HepG2 (cell line): Measurements from ENCODE around the gene RPLP2. TPM values are rescaled to one million over a fixed set of nuclear protein-coding genes. Genes with fewer than 3 reads are reported as not detected.

Experiments
- AGO1 ChIP-seq: fragments of 200-400 bp; formaldehyde crosslinking; IDR thresholded peaks from 2 replicates; pipeline ENCODE4 v1.6.1; 2017; ENCODE audit warnings: mild to moderate bottlenecking, low read depth, low read length, moderate library complexity; ENCODE audit not compliant: poor library complexity, severe bottlenecking
- ARHGAP35 ChIP-seq: sonication (generic); formaldehyde crosslinking; IDR thresholded peaks from 2 replicates; pipeline ENCODE4 v1.9.0; 2022; ENCODE audit warnings: mild to moderate bottlenecking, inconsistent platforms, moderate library complexity, missing genetic modification reagents, borderline replicate concordance
- HDAC1 ChIP-seq: sonication (generic); formaldehyde crosslinking; IDR thresholded peaks from 2 replicates; pipeline ENCODE4 v1.5.1; 2020; ENCODE audit warnings: mild to moderate bottlenecking, missing genetic modification reagents
- HES4 ChIP-seq: sonication (generic); formaldehyde crosslinking; IDR thresholded peaks from 2 replicates; pipeline ENCODE4 v1.9.0; 2021; ENCODE audit warnings: mild to moderate bottlenecking, missing genetic modification reagents, borderline replicate concordance
- HNF4G ChIP-seq, 2 experiments: sonication (generic) in 1 of 2; formaldehyde crosslinking in 1 of 2; IDR thresholded peaks; 2 replicates each; pipeline versions ENCODE4 v1.4.0 to v1.6.1; 2011 to 2020; ENCODE audit warnings: borderline replicate concordance in 2 of 2, low read depth in 2 of 2, mild to moderate bottlenecking in 2 of 2, low read length in 1 of 2, missing genetic modification reagents in 1 of 2, moderate library complexity in 1 of 2
- IRX3 ChIP-seq: sonication (generic); formaldehyde crosslinking; IDR thresholded peaks from 2 replicates; pipeline ENCODE4 v1.8.1; 2023; ENCODE audit warnings: mild to moderate bottlenecking, low read depth, missing genetic modification reagents, borderline replicate concordance
- NR2F6 ChIP-seq, 2 experiments: IDR thresholded peaks; 2 replicates each; pipeline ENCODE4 v1.6.1; 2016; ENCODE audit warnings: antibody characterized with exemption in 1 of 2, mild to moderate bottlenecking in 1 of 2
- PITX1 ChIP-seq: sonication (generic); formaldehyde crosslinking; IDR thresholded peaks from 2 replicates; pipeline ENCODE4 v1.5.1; 2020; ENCODE audit warnings: mild to moderate bottlenecking, missing genetic modification reagents
- POLR2AphosphoS5 ChIP-seq: IDR thresholded peaks from 2 replicates; pipeline ENCODE4 v1.6.1; 2012; ENCODE audit warnings: low read depth, low read length
- RBFOX2 ChIP-seq: fragments of 200-400 bp; formaldehyde crosslinking; IDR thresholded peaks from 2 replicates; pipeline ENCODE4 v1.6.1; 2017; ENCODE audit warnings: low read depth, mild to moderate bottlenecking, low read length
- RCOR2 ChIP-seq: IDR thresholded peaks from 2 replicates; pipeline ENCODE4 v1.6.1; 2016; ENCODE audit warnings: missing biosample characterization, missing genetic modification reagents
- SOX13 ChIP-seq, 3 experiments: fragments of 450-650 bp in 1 of 3; sonication (generic) in 1 of 3; formaldehyde crosslinking in 1 of 3; IDR thresholded peaks in 2 of 3; conservative IDR thresholded peaks in 1 of 3; 2 replicates each; pipeline versions ENCODE4 v1.5.0 to v1.6.1; 2016 to 2020; ENCODE audit warnings: antibody characterized with exemption in 1 of 3, mild to moderate bottlenecking in 1 of 3, missing compliant biosample characterization in 1 of 3, missing genetic modification reagents in 1 of 3, moderate library complexity in 1 of 3
- TEAD3 ChIP-seq: optimal IDR thresholded peaks from 2 replicates; pipeline ENCODE3; 2016; ENCODE audit warnings: borderline replicate concordance
- WIZ ChIP-seq: sonication (generic); formaldehyde crosslinking; IDR thresholded peaks from 2 replicates; pipeline ENCODE4 v1.5.1; 2020; ENCODE audit warnings: mild to moderate bottlenecking, missing genetic modification reagents
- XRCC5 ChIP-seq: fragments of 200-400 bp; formaldehyde crosslinking; optimal IDR thresholded peaks from 2 replicates; pipeline ENCODE3; 2017; ENCODE audit warnings: mild to moderate bottlenecking, low read length
- ZNF382 ChIP-seq: sonication (generic); formaldehyde crosslinking; IDR thresholded peaks from 2 replicates; pipeline ENCODE4 v1.5.0; 2020; ENCODE audit warnings: missing genetic modification reagents, mild to moderate bottlenecking, borderline replicate concordance
- ZNF709 ChIP-seq: sonication (generic); formaldehyde crosslinking; IDR thresholded peaks from 2 replicates; pipeline ENCODE4 v1.5.0; 2020; ENCODE audit warnings: mild to moderate bottlenecking, missing genetic modification reagents
- ZNF746 ChIP-seq: sonication (generic); formaldehyde crosslinking; IDR thresholded peaks from 2 replicates; pipeline ENCODE4 v1.8.0; 2022; ENCODE audit warnings: mild to moderate bottlenecking, missing genetic modification reagents
- ZSCAN21 ChIP-seq: sonication (generic); formaldehyde crosslinking; IDR thresholded peaks from 2 replicates; pipeline ENCODE4 v1.8.0; 2022; ENCODE audit warnings: mild to moderate bottlenecking, missing genetic modification reagents, moderate library complexity, borderline replicate concordance
- polyA plus RNA-seq, 8 experiments: library from polyadenylated mRNA; depleted of rRNA in 3 of 8; stranded (reverse) in 7 of 8; unstranded in 1 of 8; fragments of >200 nt; fragmentation: Illumina TruSeq in 4 of 8; extraction: Trizol in 4 of 8; gene quantifications; 2 replicates each; pipeline versions ENCODE4 v1.2.1 to v1.2.3, GENCODE V29; 2011 to 2016; ENCODE audit warnings: low read depth in 4 of 8, missing spikeins in 1 of 8, mixed read lengths in 1 of 8; ENCODE audit not compliant: insufficient read depth in 1 of 8
- total RNA-seq, 5 experiments: library from RNA; depleted of rRNA; stranded (reverse); fragments of >200 nt; fragmentation: Illumina TruSeq; extraction: Trizol; gene quantifications; 2 replicates each; pipeline ENCODE4 v1.2.3, GENCODE V29; 2016; ENCODE audit warnings: low read depth in 1 of 5
- TF ChIP-seq, protein P1 (sequence below): IDR thresholded peaks from 2 replicates; pipeline ENCODE4 v1.6.1; 2016; ENCODE audit warnings: missing compliant biosample characterization, missing genetic modification reagents, borderline replicate concordance
- TF ChIP-seq, protein P2 (sequence below): sonication (generic); formaldehyde crosslinking; IDR thresholded peaks from 2 replicates; pipeline ENCODE4 v1.8.1; 2023; ENCODE audit warnings: mild to moderate bottlenecking, missing genetic modification reagents
- TF ChIP-seq, protein P3 (sequence below): IDR thresholded peaks from 2 replicates; pipeline ENCODE4 v1.6.1; 2012; ENCODE audit warnings: inconsistent platforms
- TF ChIP-seq, protein P4 (sequence below): sonication (generic); formaldehyde crosslinking; IDR thresholded peaks from 2 replicates; pipeline ENCODE4 v1.5.1; 2020; ENCODE audit warnings: mild to moderate bottlenecking, moderate library complexity, missing genetic modification reagents

The RPLP2 gene
- total and polyA plus RNA-seq, 2 of the 13 experiments (the other 11 are each of a cell fraction or from before 2014, with no cell fraction given): 978 to 2,106 TPM

DNA sequence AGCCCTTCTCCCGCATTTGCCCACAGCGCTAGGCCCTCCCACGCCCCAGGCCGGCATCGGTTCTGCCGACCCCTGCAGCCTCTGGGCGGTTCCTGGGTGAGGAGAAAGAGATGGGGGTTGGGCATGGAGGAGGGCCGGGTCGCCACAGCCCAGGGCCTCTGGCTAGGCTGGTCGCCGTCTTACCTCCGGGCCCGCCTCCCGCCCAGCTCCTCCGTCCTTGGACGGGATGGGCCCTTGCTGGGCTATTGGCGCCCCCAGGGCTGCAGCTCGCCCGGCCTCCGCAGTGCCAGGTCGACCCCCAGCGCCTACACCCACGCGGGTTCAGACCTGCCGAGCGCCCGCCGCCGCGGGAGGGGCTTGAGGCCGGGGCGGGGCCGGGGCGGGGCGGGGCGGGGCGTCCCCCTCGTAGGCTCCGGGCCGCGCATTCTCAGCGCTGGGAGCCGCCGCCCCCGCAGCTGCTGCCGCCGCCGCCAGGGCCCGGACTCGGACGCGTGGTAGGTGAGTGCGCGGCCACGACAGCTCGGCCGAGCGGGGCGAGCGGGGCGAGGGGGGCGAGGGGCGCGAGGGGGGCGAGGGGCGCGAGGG, 22.9 kb downstream of the RPLP2 start, which contains the start of gene CD151 (continued):
- TF ChIP-seq IRX3 (CRISPR knock-in tag) (no peak), WIZ (CRISPR knock-in tag) (no peak), HDAC1 (CRISPR knock-in tag) (peak; percentile 13; the same call in 1 of the 2 replicates), RCOR2 (CRISPR knock-in tag) (no peak), HNF4G (IDR thresholded peaks at IDR 0.05; ENCODE audit: borderline replicate concordance, low read depth, low read length) (no peak), HNF4G (CRISPR knock-in tag; IDR thresholded peaks at IDR 0.05; ENCODE audit: borderline replicate concordance, low read depth) (no peak), AGO1 (peak; percentile 68), POLR2AphosphoS5 (0 out of 2 replicates have a peak, but pooled peaks have one; percentile 29), RBFOX2 (peak; percentile 51; the same call in 1 of the 2 replicates), SOX13 (IDR thresholded peaks at IDR 0.05) (no peak), SOX13 (CRISPR knock-in tag; conservative IDR thresholded peaks at IDR 0.05 in 1 of 2, IDR thresholded peaks at IDR 0.05 in 1 of 2) (peak in 1 of 2 experiments; percentile 17; a peak in 1 of 4 replicates), NR2F6 (IDR thresholded peaks at IDR 0.05) (no peak), NR2F6 (CRISPR knock-in tag; IDR thresholded peaks at IDR 0.05) (0 out of 2 replicates have a peak, but pooled peaks have one; percentile 12), ZNF709 (no peak), HES4 (CRISPR knock-in tag) (peak; percentile 23; the same call in 1 of the 2 replicates), ZSCAN21 (CRISPR knock-in tag) (peak; percentile 21; the same call in 1 of the 2 replicates), PITX1 (CRISPR knock-in tag) (0 out of 2 replicates have a peak, but pooled peaks have one; percentile 24), ZNF382 (CRISPR knock-in tag) (no peak), ZNF746 (CRISPR knock-in tag) (peak; percentile 66; the same call in 1 of the 2 replicates), ARHGAP35 (CRISPR knock-in tag) (0 out of 2 replicates have a peak, but pooled peaks have one; percentile 45), XRCC5 (no peak), TEAD3 (CRISPR knock-in tag) (no peak)
- TF ChIP-seq, protein P1, sequence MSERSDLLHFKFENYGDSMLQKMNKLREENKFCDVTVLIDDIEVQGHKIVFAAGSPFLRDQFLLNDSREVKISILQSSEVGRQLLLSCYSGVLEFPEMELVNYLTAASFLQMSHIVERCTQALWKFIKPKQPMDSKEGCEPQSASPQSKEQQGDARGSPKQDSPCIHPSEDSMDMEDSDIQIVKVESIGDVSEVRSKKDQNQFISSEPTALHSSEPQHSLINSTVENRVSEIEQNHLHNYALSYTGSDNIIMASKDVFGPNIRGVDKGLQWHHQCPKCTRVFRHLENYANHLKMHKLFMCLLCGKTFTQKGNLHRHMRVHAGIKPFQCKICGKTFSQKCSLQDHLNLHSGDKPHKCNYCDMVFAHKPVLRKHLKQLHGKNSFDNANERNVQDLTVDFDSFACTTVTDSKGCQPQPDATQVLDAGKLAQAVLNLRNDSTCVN: no peak
- TF ChIP-seq, protein P2, sequence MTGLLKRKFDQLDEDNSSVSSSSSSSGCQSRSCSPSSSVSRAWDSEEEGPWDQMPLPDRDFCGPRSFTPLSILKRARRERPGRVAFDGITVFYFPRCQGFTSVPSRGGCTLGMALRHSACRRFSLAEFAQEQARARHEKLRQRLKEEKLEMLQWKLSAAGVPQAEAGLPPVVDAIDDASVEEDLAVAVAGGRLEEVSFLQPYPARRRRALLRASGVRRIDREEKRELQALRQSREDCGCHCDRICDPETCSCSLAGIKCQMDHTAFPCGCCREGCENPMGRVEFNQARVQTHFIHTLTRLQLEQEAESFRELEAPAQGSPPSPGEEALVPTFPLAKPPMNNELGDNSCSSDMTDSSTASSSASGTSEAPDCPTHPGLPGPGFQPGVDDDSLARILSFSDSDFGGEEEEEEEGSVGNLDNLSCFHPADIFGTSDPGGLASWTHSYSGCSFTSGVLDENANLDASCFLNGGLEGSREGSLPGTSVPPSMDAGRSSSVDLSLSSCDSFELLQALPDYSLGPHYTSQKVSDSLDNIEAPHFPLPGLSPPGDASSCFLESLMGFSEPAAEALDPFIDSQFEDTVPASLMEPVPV (CRISPR knock-in tag): 0 out of 2 replicates have a peak, but pooled peaks have one; percentile 65
- TF ChIP-seq, protein P3, sequence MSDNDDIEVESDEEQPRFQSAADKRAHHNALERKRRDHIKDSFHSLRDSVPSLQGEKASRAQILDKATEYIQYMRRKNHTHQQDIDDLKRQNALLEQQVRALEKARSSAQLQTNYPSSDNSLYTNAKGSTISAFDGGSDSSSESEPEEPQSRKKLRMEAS: peak; percentile 16
- TF ChIP-seq, protein P4, sequence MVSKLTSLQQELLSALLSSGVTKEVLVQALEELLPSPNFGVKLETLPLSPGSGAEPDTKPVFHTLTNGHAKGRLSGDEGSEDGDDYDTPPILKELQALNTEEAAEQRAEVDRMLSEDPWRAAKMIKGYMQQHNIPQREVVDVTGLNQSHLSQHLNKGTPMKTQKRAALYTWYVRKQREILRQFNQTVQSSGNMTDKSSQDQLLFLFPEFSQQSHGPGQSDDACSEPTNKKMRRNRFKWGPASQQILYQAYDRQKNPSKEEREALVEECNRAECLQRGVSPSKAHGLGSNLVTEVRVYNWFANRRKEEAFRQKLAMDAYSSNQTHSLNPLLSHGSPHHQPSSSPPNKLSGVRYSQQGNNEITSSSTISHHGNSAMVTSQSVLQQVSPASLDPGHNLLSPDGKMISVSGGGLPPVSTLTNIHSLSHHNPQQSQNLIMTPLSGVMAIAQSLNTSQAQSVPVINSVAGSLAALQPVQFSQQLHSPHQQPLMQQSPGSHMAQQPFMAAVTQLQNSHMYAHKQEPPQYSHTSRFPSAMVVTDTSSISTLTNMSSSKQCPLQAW: peak; percentile 47; the same call in 1 of the 2 replicates
